HepG2 (cell line): ENCODE results near the gene NEU1. TPM values are rescaled to one million over a fixed set of nuclear protein-coding genes. Genes with fewer than 3 reads are reported as not detected.
A peak's percentile ranks its signal among the peaks of the same experiment; 100 is the strongest.

Experiments
- ISX ChIP-seq: sonication (generic); formaldehyde crosslinking; conservative IDR thresholded peaks from 2 replicates; pipeline ENCODE4 v1.5.0; 2020; ENCODE audit warnings: missing genetic modification reagents
- MIER2 ChIP-seq: IDR thresholded peaks from 2 replicates; pipeline ENCODE4 v1.6.1; 2016; ENCODE audit warnings: missing biosample characterization, missing genetic modification reagents
- MXD4 ChIP-seq: IDR thresholded peaks from 2 replicates; pipeline ENCODE4 v1.6.1; 2016; ENCODE audit warnings: mild to moderate bottlenecking, missing biosample characterization, missing genetic modification reagents
- ZBTB20 ChIP-seq: sonication (generic); formaldehyde crosslinking; IDR thresholded peaks from 2 replicates; pipeline ENCODE4 v1.8.1; 2023; ENCODE audit warnings: missing genetic modification reagents, low read depth, mild to moderate bottlenecking, borderline replicate concordance
- ZFP36L2 ChIP-seq: sonication (generic); formaldehyde crosslinking; IDR thresholded peaks from 2 replicates; pipeline ENCODE4 v1.4.0; 2020; ENCODE audit warnings: missing genetic modification reagents
- polyA plus RNA-seq, 8 experiments: library from polyadenylated mRNA; depleted of rRNA in 3 of 8; stranded (reverse) in 7 of 8; unstranded in 1 of 8; fragments of >200 nt; fragmentation: Illumina TruSeq in 4 of 8; extraction: Trizol in 4 of 8; gene quantifications; 2 replicates each; pipeline versions ENCODE4 v1.2.1 to v1.2.3, GENCODE V29; 2011 to 2016; ENCODE audit warnings: low read depth in 4 of 8, missing spikeins in 1 of 8, mixed read lengths in 1 of 8; ENCODE audit not compliant: insufficient read depth in 1 of 8
- total RNA-seq, 5 experiments: library from RNA; depleted of rRNA; stranded (reverse); fragments of >200 nt; fragmentation: Illumina TruSeq; extraction: Trizol; gene quantifications; 2 replicates each; pipeline ENCODE4 v1.2.3, GENCODE V29; 2016; ENCODE audit warnings: low read depth in 1 of 5
- TF ChIP-seq, protein P1 (sequence below), 2 experiments: sonication (generic) in 1 of 2; formaldehyde crosslinking in 1 of 2; IDR thresholded peaks; 2 replicates each; pipeline versions ENCODE4 v1.4.0 to v1.6.1; 2016 to 2020; ENCODE audit warnings: borderline replicate concordance in 1 of 2, low read depth in 1 of 2, mild to moderate bottlenecking in 1 of 2, missing genetic modification reagents in 1 of 2
- TF ChIP-seq, protein P2 (sequence below): sonication (generic); formaldehyde crosslinking; IDR thresholded peaks from 2 replicates; pipeline ENCODE4 v1.4.0; 2020; ENCODE audit warnings: missing genetic modification reagents
- TF ChIP-seq, protein P3 (sequence below): IDR thresholded peaks from 2 replicates; pipeline ENCODE4 v1.6.1; 2016
- TF ChIP-seq, protein P4 (sequence below): IDR thresholded peaks from 2 replicates; pipeline ENCODE4 v1.6.1; 2016; ENCODE audit warnings: low read depth
- TF ChIP-seq, protein P5 (sequence below): sonication (generic); formaldehyde crosslinking; IDR thresholded peaks from 2 replicates; pipeline ENCODE4 v1.4.0; 2020; ENCODE audit warnings: missing genetic modification reagents, borderline replicate concordance

Gene NEU1
- total and polyA plus RNA-seq, 2 of the 13 experiments (the other 11 are each of a cell fraction or from before 2014, with no cell fraction given) = 215 to 297 TPM

DNA sequence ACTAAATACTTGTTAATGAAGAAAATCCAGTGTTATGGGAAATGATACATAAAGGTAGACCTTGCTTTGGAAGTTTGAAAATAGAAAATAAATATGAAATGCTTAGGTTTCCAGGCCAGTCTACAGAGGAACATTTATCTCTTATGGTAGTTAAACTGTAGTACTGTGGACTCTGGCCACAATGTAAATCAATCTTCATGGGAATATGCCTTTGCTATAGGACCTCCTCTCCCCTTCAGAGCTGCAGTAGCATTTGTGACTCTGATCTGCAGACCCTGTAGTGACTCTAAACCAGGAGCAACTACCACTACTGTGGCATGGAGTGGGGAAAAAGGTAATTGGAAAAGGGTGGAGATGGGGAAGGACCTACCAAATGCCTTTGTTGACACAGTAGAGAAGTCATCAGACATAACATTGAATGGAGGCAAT is 42.7 kb downstream of the NEU1 start (continued):
- TF ChIP-seq, protein P1, sequence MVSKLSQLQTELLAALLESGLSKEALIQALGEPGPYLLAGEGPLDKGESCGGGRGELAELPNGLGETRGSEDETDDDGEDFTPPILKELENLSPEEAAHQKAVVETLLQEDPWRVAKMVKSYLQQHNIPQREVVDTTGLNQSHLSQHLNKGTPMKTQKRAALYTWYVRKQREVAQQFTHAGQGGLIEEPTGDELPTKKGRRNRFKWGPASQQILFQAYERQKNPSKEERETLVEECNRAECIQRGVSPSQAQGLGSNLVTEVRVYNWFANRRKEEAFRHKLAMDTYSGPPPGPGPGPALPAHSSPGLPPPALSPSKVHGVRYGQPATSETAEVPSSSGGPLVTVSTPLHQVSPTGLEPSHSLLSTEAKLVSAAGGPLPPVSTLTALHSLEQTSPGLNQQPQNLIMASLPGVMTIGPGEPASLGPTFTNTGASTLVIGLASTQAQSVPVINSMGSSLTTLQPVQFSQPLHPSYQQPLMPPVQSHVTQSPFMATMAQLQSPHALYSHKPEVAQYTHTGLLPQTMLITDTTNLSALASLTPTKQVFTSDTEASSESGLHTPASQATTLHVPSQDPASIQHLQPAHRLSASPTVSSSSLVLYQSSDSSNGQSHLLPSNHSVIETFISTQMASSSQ (IDR thresholded peaks at IDR 0.05; ENCODE audit: low read depth) = peak; percentile 2; the same call in 1 of the 2 replicates
- TF ChIP-seq, protein P1 (CRISPR knock-in tag; IDR thresholded peaks at IDR 0.05; ENCODE audit: borderline replicate concordance) = no peak
- TF ChIP-seq ZFP36L2 (CRISPR knock-in tag) = no peak
- TF ChIP-seq ISX (CRISPR knock-in tag) = no peak
- TF ChIP-seq, protein P2, sequence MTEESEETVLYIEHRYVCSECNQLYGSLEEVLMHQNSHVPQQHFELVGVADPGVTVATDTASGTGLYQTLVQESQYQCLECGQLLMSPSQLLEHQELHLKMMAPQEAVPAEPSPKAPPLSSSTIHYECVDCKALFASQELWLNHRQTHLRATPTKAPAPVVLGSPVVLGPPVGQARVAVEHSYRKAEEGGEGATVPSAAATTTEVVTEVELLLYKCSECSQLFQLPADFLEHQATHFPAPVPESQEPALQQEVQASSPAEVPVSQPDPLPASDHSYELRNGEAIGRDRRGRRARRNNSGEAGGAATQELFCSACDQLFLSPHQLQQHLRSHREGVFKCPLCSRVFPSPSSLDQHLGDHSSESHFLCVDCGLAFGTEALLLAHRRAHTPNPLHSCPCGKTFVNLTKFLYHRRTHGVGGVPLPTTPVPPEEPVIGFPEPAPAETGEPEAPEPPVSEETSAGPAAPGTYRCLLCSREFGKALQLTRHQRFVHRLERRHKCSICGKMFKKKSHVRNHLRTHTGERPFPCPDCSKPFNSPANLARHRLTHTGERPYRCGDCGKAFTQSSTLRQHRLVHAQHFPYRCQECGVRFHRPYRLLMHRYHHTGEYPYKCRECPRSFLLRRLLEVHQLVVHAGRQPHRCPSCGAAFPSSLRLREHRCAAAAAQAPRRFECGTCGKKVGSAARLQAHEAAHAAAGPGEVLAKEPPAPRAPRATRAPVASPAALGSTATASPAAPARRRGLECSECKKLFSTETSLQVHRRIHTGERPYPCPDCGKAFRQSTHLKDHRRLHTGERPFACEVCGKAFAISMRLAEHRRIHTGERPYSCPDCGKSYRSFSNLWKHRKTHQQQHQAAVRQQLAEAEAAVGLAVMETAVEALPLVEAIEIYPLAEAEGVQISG (CRISPR knock-in tag) = 0 out of 2 replicates have a peak, but pooled peaks have one; percentile 6
- TF ChIP-seq MXD4 (CRISPR knock-in tag) = peak; percentile 17; the same call in 1 of the 2 replicates
- TF ChIP-seq, protein P3, sequence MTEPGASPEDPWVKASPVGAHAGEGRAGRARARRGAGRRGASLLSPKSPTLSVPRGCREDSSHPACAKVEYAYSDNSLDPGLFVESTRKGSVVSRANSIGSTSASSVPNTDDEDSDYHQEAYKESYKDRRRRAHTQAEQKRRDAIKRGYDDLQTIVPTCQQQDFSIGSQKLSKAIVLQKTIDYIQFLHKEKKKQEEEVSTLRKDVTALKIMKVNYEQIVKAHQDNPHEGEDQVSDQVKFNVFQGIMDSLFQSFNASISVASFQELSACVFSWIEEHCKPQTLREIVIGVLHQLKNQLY (CRISPR knock-in tag) = 0 out of 2 replicates have a peak, but pooled peaks have one; percentile 3
- TF ChIP-seq ZBTB20 (CRISPR knock-in tag) = peak; percentile 50; the same call in 1 of the 2 replicates
- no peak for TF ChIP-seq MIER2 (CRISPR knock-in tag)
- TF ChIP-seq, protein P4, sequence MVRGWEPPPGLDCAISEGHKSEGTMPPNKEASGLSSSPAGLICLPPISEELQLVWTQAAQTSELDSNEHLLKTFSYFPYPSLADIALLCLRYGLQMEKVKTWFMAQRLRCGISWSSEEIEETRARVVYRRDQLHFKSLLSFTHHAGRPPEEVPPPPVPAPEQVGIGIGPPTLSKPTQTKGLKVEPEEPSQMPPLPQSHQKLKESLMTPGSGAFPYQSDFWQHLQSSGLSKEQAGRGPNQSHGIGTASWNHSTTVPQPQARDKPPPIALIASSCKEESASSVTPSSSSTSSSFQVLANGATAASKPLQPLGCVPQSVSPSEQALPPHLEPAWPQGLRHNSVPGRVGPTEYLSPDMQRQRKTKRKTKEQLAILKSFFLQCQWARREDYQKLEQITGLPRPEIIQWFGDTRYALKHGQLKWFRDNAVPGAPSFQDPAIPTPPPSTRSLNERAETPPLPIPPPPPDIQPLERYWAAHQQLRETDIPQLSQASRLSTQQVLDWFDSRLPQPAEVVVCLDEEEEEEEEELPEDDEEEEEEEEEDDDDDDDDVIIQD (CRISPR knock-in tag) = 0 out of 2 replicates have a peak, but pooled peaks have one; percentile 7
- TF ChIP-seq, protein P5, sequence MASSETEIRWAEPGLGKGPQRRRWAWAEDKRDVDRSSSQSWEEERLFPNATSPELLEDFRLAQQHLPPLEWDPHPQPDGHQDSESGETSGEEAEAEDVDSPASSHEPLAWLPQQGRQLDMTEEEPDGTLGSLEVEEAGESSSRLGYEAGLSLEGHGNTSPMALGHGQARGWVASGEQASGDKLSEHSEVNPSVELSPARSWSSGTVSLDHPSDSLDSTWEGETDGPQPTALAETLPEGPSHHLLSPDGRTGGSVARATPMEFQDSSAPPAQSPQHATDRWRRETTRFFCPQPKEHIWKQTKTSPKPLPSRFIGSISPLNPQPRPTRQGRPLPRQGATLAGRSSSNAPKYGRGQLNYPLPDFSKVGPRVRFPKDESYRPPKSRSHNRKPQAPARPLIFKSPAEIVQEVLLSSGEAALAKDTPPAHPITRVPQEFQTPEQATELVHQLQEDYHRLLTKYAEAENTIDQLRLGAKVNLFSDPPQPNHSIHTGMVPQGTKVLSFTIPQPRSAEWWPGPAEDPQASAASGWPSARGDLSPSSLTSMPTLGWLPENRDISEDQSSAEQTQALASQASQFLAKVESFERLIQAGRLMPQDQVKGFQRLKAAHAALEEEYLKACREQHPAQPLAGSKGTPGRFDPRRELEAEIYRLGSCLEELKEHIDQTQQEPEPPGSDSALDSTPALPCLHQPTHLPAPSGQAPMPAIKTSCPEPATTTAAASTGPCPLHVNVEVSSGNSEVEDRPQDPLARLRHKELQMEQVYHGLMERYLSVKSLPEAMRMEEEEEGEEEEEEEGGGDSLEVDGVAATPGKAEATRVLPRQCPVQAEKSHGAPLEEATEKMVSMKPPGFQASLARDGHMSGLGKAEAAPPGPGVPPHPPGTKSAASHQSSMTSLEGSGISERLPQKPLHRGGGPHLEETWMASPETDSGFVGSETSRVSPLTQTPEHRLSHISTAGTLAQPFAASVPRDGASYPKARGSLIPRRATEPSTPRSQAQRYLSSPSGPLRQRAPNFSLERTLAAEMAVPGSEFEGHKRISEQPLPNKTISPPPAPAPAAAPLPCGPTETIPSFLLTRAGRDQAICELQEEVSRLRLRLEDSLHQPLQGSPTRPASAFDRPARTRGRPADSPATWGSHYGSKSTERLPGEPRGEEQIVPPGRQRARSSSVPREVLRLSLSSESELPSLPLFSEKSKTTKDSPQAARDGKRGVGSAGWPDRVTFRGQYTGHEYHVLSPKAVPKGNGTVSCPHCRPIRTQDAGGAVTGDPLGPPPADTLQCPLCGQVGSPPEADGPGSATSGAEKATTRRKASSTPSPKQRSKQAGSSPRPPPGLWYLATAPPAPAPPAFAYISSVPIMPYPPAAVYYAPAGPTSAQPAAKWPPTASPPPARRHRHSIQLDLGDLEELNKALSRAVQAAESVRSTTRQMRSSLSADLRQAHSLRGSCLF (CRISPR knock-in tag) = no peak
- TF ChIP-seq, all 625 proteins: peak for 54
